ENCODE measurements around the gene SCAMP1. TPM values are rescaled to one million over a fixed set of nuclear protein-coding genes. Genes with fewer than 3 reads are reported as not detected.
"Not testable (repeated sequence)": the region's sequence is repeated elsewhere in the genome, so short reads cannot be mapped to it uniquely, and the experiment has no call there.

SCAMP1 gene
- total RNA-seq, 1 donor from 2014 or later: 77.3 TPM

- no peak for DNase-seq
These were observed 1.2 kb downstream of the SCAMP1 start for GRCh38 chr5:78361631-78361993.

GRCh38 chr5:78362220-78362619, 1.8 kb downstream of the SCAMP1 start:
- no peak for DNase-seq

- no peak for DNase-seq
These were observed 3.6 kb downstream of the SCAMP1 start for GRCh38 chr5:78364005-78364404.

- no peak for DNase-seq
These were observed 7.0 kb downstream of the SCAMP1 start for GRCh38 chr5:78367318-78367991.

GRCh38 chr5:78369680-78370079, 9.3 kb downstream of the SCAMP1 start:
- no peak for DNase-seq

GRCh38 chr5:78373231-78373630, 12.8 kb downstream of the SCAMP1 start:
- DNase-seq: no peak

GRCh38 chr5:78376315-78376714, 15.9 kb downstream of the SCAMP1 start:
- DNase-seq: no peak

GRCh38 chr5:78377056-78377717, 16.8 kb downstream of the SCAMP1 start:
- peak; percentile 14 for DNase-seq

GRCh38 chr5:78377718-78378105, 17.3 kb downstream of the SCAMP1 start:
- no peak for DNase-seq

- peak; percentile 10 for DNase-seq
These were observed 27.2 kb downstream of the SCAMP1 start for GRCh38 chr5:78387468-78388153.

- not testable (repeated sequence) for DNase-seq
These were observed 30.9 kb downstream of the SCAMP1 start for GRCh38 chr5:78391357-78391756.

- no peak for DNase-seq
These were observed 37.4 kb downstream of the SCAMP1 start for GRCh38 chr5:78397831-78398230.

GRCh38 chr5:78399116-78399515, 38.7 kb downstream of the SCAMP1 start:
- no peak for DNase-seq

- no peak for DNase-seq
These were observed 44.4 kb downstream of the SCAMP1 start for GRCh38 chr5:78404682-78405293.

GRCh38 chr5:78405829-78406750, 45.7 kb downstream of the SCAMP1 start:
- peak; percentile 61 for DNase-seq

GRCh38 chr5:78407458-78407857, 47.0 kb downstream of the SCAMP1 start:
- no peak for DNase-seq

- DNase-seq: no peak
These were observed 51.2 kb downstream of the SCAMP1 start for GRCh38 chr5:78411586-78411985.

- DNase-seq: no peak
These were observed 56.4 kb downstream of the SCAMP1 start for GRCh38 chr5:78416677-78417425.

GRCh38 chr5:78419396-78419795, 59.0 kb downstream of the SCAMP1 start:
- DNase-seq: no peak

- no peak for DNase-seq
These were observed 60.1 kb downstream of the SCAMP1 start for GRCh38 chr5:78420548-78420947.

- DNase-seq: no peak
These were observed 64.2 kb downstream of the SCAMP1 start for GRCh38 chr5:78424665-78425064.
